ENCODE data around the gene SYNE3. TPM values are rescaled to one million over a fixed set of nuclear protein-coding genes. Genes with fewer than 3 reads are reported as not detected.

Gene SYNE3
- total RNA-seq, 1 donor from 2014 or later: 105 TPM

GRCh38 chr14:95478309-95478708, 38.1 kb downstream of the SYNE3 start:
- no peaks in the 10 kb centered on the region for H3K27me3 Mint-ChIP-seq (ENCODE audit: unreplicated experiment)
- peak overlapping the region; percentile 91 for H3K27ac Mint-ChIP-seq (ENCODE audit: unreplicated experiment)
- H3K36me3 Mint-ChIP-seq (ENCODE audit: unreplicated experiment): peaks cover 21% of the 10 kb centered on the region
- H3K4me1 Mint-ChIP-seq (ENCODE audit: unreplicated experiment): peaks cover 69% of the 10 kb centered on the region
- H3K4me3 Mint-ChIP-seq (ENCODE audit: unreplicated experiment): no peak overlapping the region
- TF ChIP-seq CTCF (IDR thresholded peaks at IDR 0.05): no peak
- no peak for DNase-seq (ENCODE audit: extremely low spot score, unreplicated experiment)
- H3K9me3 Mint-ChIP-seq (ENCODE audit: unreplicated experiment): no peaks in the 10 kb centered on the region

GRCh38 chr14:95477411-95478269, 38.8 kb downstream of the SYNE3 start:
- peaks cover 68% of the 10 kb centered on the region for H3K4me1 Mint-ChIP-seq (ENCODE audit: unreplicated experiment)
- H3K36me3 Mint-ChIP-seq (ENCODE audit: unreplicated experiment): peaks cover 27% of the 10 kb centered on the region
- no peak for TF ChIP-seq CTCF (IDR thresholded peaks at IDR 0.05)

GRCh38 chr14:95476747-95477146, 39.7 kb downstream of the SYNE3 start:
- no peak for DNase-seq (ENCODE audit: extremely low spot score, unreplicated experiment)
- no peak overlapping the region for H3K4me3 Mint-ChIP-seq (ENCODE audit: unreplicated experiment)
- peak overlapping the region; percentile 91 for H3K27ac Mint-ChIP-seq (ENCODE audit: unreplicated experiment)
- H3K4me1 Mint-ChIP-seq (ENCODE audit: unreplicated experiment): peaks cover 64% of the 10 kb centered on the region
- peaks cover 34% of the 10 kb centered on the region for H3K36me3 Mint-ChIP-seq (ENCODE audit: unreplicated experiment)
- no peak for TF ChIP-seq CTCF (IDR thresholded peaks at IDR 0.05)
- H3K9me3 Mint-ChIP-seq (ENCODE audit: unreplicated experiment): no peaks in the 10 kb centered on the region
- no peaks in the 10 kb centered on the region for H3K27me3 Mint-ChIP-seq (ENCODE audit: unreplicated experiment)

More at GRCh38 chr14:95477411-95478269, 38.8 kb downstream of the SYNE3 start:
- Mint-ChIP-seq H3K27me3 (ENCODE audit: unreplicated experiment) (no peaks in the 10 kb centered on the region), H3K4me3 (ENCODE audit: unreplicated experiment) (peak overlapping the region; percentile 23), H3K27ac (ENCODE audit: unreplicated experiment) (peak overlapping the region; percentile 91), H3K9me3 (ENCODE audit: unreplicated experiment) (no peaks in the 10 kb centered on the region)
- DNase-seq (ENCODE audit: extremely low spot score, unreplicated experiment): no peak

DNA sequence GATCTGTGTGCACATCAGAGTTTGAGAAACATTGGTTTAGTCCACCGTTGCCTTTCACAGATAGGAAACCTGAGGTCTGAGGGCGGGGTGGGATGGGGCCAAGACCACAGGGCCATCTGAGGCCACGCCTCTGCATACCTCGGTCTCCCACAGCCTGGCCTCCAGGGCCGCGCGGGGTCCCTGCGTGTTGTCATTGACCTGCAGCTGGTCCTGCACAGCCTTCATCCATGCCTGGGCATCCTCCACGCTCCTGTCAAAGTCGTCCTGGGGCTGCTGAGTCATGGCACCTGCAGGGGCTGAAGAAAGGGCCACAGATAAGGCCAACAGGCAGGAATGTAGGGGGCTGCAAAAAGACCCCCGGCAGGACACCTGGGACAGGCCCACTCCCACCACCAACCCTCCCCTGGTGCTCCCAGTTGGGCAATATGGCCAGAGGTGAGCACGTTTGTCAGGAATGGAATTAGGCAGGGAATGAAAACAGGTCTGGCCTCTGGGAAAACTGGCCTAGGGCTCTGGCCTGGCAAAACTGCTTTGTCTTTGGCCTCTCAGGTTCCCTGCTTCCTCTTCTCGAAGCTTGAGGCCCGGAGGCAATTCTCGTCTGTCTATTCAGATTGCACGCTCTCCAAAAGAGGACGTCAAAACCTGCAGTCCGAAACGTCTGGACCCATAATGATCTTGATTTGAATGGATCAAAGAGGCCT, 40.8 kb downstream of the SYNE3 start:
- H3K27me3 Mint-ChIP-seq (ENCODE audit: unreplicated experiment): no peaks in the 10 kb centered on the region
- H3K36me3 Mint-ChIP-seq (ENCODE audit: unreplicated experiment): peaks cover 45% of the 10 kb centered on the region
- no peak overlapping the region for H3K27ac Mint-ChIP-seq (ENCODE audit: unreplicated experiment)
- H3K4me1 Mint-ChIP-seq (ENCODE audit: unreplicated experiment): peaks cover 57% of the 10 kb centered on the region
- no peak for TF ChIP-seq CTCF (IDR thresholded peaks at IDR 0.05)
- H3K9me3 Mint-ChIP-seq (ENCODE audit: unreplicated experiment): no peaks in the 10 kb centered on the region
- DNase-seq (ENCODE audit: extremely low spot score, unreplicated experiment): no peak
- no peak overlapping the region for H3K4me3 Mint-ChIP-seq (ENCODE audit: unreplicated experiment)

DNA sequence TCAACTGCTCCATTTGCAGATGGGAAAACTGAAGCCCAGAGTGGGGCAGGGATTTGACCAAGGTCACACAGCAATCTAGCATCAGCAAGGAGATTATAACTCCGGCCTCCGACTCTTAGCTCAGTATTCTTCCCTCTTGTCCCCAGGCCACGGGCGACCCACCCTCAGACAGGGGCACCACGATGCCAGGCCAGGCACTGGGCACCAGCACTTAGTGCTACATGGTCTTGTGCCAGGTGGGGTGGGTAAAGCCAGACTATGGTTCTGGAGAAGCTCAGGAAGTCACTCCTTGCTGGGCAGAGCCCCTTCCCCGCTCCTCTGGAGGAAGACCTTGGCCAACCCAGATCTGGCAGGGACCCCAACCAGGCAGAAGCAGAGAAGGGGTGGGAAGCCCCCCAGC, 41.5 kb downstream of the SYNE3 start:
- Mint-ChIP-seq H3K27ac (ENCODE audit: unreplicated experiment) (no peak overlapping the region), H3K4me3 (ENCODE audit: unreplicated experiment) (no peak overlapping the region), H3K27me3 (ENCODE audit: unreplicated experiment) (no peaks in the 10 kb centered on the region), H3K4me1 (ENCODE audit: unreplicated experiment) (peaks cover 50% of the 10 kb centered on the region), H3K36me3 (ENCODE audit: unreplicated experiment) (peaks cover 45% of the 10 kb centered on the region), H3K9me3 (ENCODE audit: unreplicated experiment) (no peaks in the 10 kb centered on the region)
- no peak for TF ChIP-seq CTCF (IDR thresholded peaks at IDR 0.05)
- no peak for DNase-seq (ENCODE audit: extremely low spot score, unreplicated experiment)

All from osteocyte (in vitro differentiated cells).